Measurements from ENCODE around the gene PRAC2.

PRAC2 gene

GRCh38 chr17:48755356-48755755 lies 32.4 kb downstream of the PRAC2 start:
- no peak for DNase-seq (ENCODE audit: low read depth)

GRCh38 chr17:48756830-48757251 lies 33.9 kb downstream of the PRAC2 start:
- DNase-seq (ENCODE audit: low read depth): no peak

GRCh38 chr17:48757524-48757961 lies 34.6 kb downstream of the PRAC2 start:
- no peak for DNase-seq (ENCODE audit: low read depth)

- DNase-seq (ENCODE audit: low read depth): no peak
Measured at GRCh38 chr17:48759288-48759687, 36.3 kb downstream of the PRAC2 start.

- DNase-seq (ENCODE audit: low read depth): no peak
Measured at GRCh38 chr17:48760411-48760810, 37.4 kb downstream of the PRAC2 start.

GRCh38 chr17:48761114-48761513 lies 38.1 kb downstream of the PRAC2 start:
- no peak for DNase-seq (ENCODE audit: low read depth)

- no peak for DNase-seq (ENCODE audit: low read depth)
Measured at GRCh38 chr17:48767263-48767774, 44.3 kb downstream of the PRAC2 start.

GRCh38 chr17:48769009-48769675 lies 46.2 kb downstream of the PRAC2 start:
- DNase-seq (ENCODE audit: low read depth): no peak

GRCh38 chr17:48770954-48771353 lies 48.0 kb downstream of the PRAC2 start:
- DNase-seq (ENCODE audit: low read depth): no peak

GRCh38 chr17:48773245-48773644 lies 50.3 kb downstream of the PRAC2 start:
- no peak for DNase-seq (ENCODE audit: low read depth)

All from fibroblast of gingiva (primary cell).